GM10847 (cell line): ENCODE measurements around the gene FREM2.

Experiments
- POLR2A ChIP-seq: IDR thresholded peaks from 2 replicates; pipeline ENCODE4 v1.6.1; 2011; ENCODE audit not compliant: insufficient read length; ENCODE audit errors: extremely low read depth

Gene FREM2

GRCh38 chr13:38922170-38922569 is 235.3 kb downstream of the FREM2 start:
- no peak for TF ChIP-seq POLR2A

- TF ChIP-seq POLR2A, result no peak
Measured at GRCh38 chr13:38933786-38934185, 246.9 kb downstream of the FREM2 start.
